GM12873 (cell line): ENCODE data around the gene HEXD.

Source experiments
- CTCF ChIP-seq: IDR thresholded peaks from 2 replicates; pipeline ENCODE4 v1.5.1; 2012; ENCODE audit warnings: low read depth, mild to moderate bottlenecking, moderate library complexity, low read length, control low read depth; ENCODE audit not compliant: insufficient read depth; ENCODE audit errors: missing control alignments

The HEXD gene

DNA sequence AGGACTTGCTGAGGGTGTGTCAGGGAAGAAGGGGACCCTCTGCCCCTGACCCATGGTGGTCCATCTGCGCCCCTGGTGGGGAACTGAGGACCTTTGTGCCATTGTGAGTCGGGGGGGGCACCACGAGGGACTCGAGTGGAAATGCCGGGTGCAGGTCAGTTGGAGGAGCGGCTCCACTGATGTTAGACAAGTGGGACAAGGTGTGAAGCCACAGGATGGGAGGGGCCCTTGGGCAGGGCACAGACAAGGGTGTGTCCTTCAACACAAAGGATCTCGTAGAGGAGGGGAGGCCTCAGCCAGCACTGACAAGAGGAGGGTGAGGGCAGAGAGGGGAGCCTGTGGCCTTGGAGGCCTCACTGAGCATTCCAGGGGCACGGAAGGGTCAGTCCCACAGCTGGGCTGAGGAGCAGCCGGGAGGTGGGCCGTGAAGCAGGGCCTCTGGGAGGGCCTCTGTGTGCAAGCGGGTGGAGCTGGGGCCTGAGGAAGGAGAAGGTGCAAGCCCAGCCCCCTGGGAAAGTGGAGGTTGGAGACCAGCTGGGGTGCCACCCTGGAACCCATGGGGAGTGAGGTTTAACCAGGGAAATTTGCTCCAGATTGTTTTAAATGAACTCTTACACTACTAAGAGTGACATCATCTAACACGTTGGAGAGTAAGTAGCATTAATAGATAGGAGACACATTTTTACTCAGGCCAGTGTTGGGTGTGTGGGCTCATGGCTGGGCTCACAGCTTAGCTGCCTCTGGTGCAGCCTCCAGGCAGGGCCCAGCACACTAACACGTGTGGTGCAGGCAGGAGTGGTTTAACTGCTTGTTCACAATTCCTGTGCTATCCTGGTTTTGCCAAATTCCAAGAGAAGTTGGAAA, 68.3 kb downstream of the HEXD start:
- TF ChIP-seq CTCF: no peak

DNA sequence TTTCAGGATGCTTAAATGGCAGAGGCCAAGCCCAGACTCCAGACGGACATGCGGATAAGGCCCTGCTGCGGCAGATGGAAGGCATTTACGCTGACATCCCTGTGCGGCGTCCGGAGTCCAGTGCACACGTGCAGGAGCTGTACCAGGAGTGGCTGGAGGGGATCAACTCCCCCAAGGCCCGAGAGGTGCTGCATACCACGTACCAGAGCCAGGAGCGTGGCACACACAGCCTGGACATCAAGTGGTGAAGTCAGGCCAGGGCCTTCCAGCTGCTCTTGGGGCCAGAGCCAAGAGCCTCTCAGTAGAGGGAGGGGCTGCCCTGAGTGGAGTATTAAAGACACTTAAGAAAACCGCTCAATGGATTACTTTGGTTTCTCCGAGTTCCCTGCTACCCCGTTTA, 69.8 kb downstream of the HEXD start:
- no peak for TF ChIP-seq CTCF

DNA sequence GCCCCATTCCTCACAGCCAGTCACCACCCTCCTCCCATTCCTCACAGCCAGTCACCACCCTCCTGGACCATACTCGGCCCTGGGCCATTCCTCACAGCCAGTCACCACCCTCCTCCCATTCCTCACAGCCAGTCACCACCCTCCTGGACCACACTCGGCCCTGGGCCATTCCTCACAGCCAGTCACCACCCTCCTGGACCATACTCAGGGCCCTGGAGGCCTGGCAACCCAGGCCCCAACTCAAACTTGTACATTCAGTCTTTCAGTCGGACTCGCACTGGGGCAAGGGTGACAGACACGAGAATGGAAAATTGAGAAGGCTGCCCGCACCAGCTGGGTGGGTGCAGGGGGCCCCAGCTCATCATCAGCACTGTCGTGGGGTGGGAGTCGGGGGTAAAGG, 71.0 kb downstream of the HEXD start:
- TF ChIP-seq CTCF: no peak

DNA sequence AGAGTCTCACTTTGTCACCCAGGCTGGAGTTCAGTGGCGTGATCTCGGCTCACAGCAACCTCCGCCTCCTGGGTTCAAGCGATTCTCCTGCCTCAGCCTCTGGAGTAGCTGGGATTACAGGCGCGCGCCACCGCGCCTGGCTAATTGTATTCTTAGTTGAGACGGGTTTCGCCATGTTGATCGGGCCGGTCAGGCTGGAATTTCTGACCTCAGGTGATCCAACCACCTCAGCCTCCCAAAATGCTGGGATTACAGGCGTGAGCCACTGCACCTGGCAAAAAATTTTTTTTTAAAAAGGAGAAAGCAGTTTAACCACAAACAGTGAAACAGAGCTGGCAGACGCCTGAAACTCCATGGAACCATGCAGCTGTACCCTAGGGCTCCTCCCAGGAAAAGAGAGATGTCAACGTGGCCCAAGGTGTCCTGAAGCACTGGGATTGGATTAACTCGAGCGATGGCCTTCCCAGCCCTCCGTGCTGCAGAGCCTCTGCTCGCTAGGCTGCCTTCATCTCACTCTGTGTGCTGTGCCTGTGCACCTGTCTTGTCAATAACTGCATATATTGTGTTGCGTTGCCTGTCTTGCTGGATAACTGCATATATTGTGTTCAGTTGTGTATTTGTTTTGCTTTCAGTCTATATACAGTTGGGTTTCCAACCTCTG, 71.8 kb downstream of the HEXD start:
- no peak for TF ChIP-seq CTCF

- no peak for TF ChIP-seq CTCF
These were observed 72.5 kb downstream of the HEXD start for GRCh38 chr17:82490512-82491195.

- no peak for TF ChIP-seq CTCF
These were observed 73.0 kb downstream of the HEXD start for GRCh38 chr17:82491196-82491530.

DNA sequence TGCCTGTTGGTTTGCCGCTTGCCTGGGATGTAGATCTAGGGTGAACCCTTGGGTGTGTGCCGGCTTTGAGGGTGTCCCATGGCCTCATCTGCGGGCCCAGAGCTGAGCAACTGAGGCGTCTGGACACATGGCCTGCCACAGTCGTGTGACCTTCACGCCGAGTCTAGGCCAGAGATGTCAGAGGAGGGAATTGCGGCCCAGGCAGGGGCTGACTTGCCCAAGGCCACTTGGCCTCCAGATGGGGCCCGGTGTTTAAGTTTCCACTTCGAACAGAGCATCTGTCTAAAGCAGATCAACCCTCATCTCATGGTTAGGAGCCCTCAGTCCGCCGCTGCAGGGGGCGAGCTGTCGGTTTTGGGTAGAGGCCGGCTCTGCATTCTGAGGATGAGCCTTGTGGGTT, 73.4 kb downstream of the HEXD start:
- TF ChIP-seq CTCF: no peak
